22Rv1 (cell line): ENCODE results near the gene NME3.

Source experiments
- CTCF ChIP-seq: fragments of 450-650 bp; IDR thresholded peaks from 2 replicates; pipeline ENCODE4 v1.5.1; 2017; ENCODE audit warnings: mild to moderate bottlenecking
- ZFX ChIP-seq: fragments of 450-650 bp; IDR thresholded peaks from 2 replicates; pipeline ENCODE4 v1.6.1; 2017; ENCODE audit warnings: antibody characterized with exemption, borderline replicate concordance

GRCh38 chr16:1740781-1741490 lies 30.4 kb downstream of the NME3 start:
- no peak for TF ChIP-seq CTCF
- no peak for TF ChIP-seq ZFX
